Body of pancreas (tissue), 4 donors: ENCODE measurements around the gene GTF2F2. TPM values are rescaled to one million over a fixed set of nuclear protein-coding genes. Genes with fewer than 3 reads are reported as not detected.

Experiments used
- ATAC-seq: fragments of 150-250 bp; one replicate; pipeline ENCODE4 v1.9.1; 2016
- DNase-seq, 4 donors: peaks; one replicate each; pipeline ENCODE4 v3.0.0-alpha.2; 2019
- H3K27ac ChIP-seq, 4 donors: fragments of 200-600 bp; sonication (generic); 1 replicate in 3 of 4; 2 replicates in 1 of 4; pipeline versions ENCODE4 v1.5.1 to v1.6.1; 2016 to 2019; ENCODE audit warnings: mild to moderate bottlenecking in 1 of 4, mixed read lengths in 1 of 4, moderate library complexity in 1 of 4
- H3K27me3 ChIP-seq, 2 donors: fragments of 200-600 bp; sonication (generic); one replicate each; pipeline ENCODE4 v1.6.0; 2016; ENCODE audit warnings: mild to moderate bottlenecking in 1 of 2
- H3K36me3 ChIP-seq, 2 donors: fragments of 200-600 bp; sonication (generic); replicated peaks in 1 of 2; 2 replicates each; pipeline ENCODE4 v1.5.1; 2016; ENCODE audit warnings: low read depth in 2 of 2; ENCODE audit not compliant: insufficient read depth in 1 of 2
- H3K4me1 ChIP-seq: fragments of 200-600 bp; sonication (generic); one replicate; pipeline ENCODE4 v1.6.0; 2016
- H3K4me3 ChIP-seq, 2 donors: fragments of 200-600 bp; sonication (generic); 1 replicate in 1 of 2; 2 replicates in 1 of 2; pipeline ENCODE4 v1.5.1; 2016 to 2019
- H3K9me3 ChIP-seq, 3 donors: fragments of 200-600 bp; sonication (generic); 1 replicate in 2 of 3; 2 replicates in 1 of 3; pipeline ENCODE4 v1.5.1; 2016
- CTCF ChIP-seq, 7 experiments: fragments of 450-650 bp in 4 of 7; fragments of 200-600 bp in 3 of 7; sonication (generic) in 3 of 7; IDR thresholded peaks; one replicate each; pipeline ENCODE4 v1.5.1; 2016 to 2019; ENCODE audit warnings: antibody characterized with exemption in 7 of 7
- POLR2A ChIP-seq, 3 donors: fragments of 450-650 bp; IDR thresholded peaks; one replicate each; pipeline ENCODE4 v1.6.1; 2016; ENCODE audit warnings: antibody characterized with exemption in 3 of 3, mild to moderate bottlenecking in 2 of 3
- WGBS, 2 donors: methylation state at CpG; one replicate each; pipeline ENCODE4 v1.1.5; 2017; 5-methylcytosine and 5-hydroxymethylcytosine counted together
- intact Hi-C: fragments of 100-400 bp; cut with DNase I; formaldehyde crosslinking; loops from one replicate; pipeline ENCODE4 v1.15.1; 2023
- total RNA-seq, 2 donors: library from RNA; depleted of rRNA; stranded (reverse); fragments of >200 nt; gene quantifications; one replicate each; pipeline ENCODE4 v1.1.0, GENCODE V29; 2016

Gene GTF2F2
- total RNA-seq, 2 donors from 2014 or later: 5.9 to 9.6 TPM

GRCh38 chr13:45303026-45303425 lies 182.7 kb downstream of the GTF2F2 start:
- no peak overlapping the region for H3K4me3 ChIP-seq
- intact Hi-C loops: loop anchor here (10.0 kb wide), 1 partner anchor 248 kb away; no protein-coding TSS in a partner anchor
- DNase-seq (no peak), ATAC-seq (no peak)
- no peaks in the 10 kb centered on the region for H3K27me3 ChIP-seq
- no peak overlapping the region for H3K27ac ChIP-seq
- H3K9me3 ChIP-seq: no peaks in the 10 kb centered on the region
- WGBS, 2 donors: 61 to 72% methylated on average over 2 of the region's 2 CpGs
- no peak for TF ChIP-seq POLR2A (IDR thresholded peaks at IDR 0.05)
- TF ChIP-seq CTCF (IDR thresholded peaks at IDR 0.05): no peak
- H3K4me1 ChIP-seq: no peaks in the 10 kb centered on the region
- no peaks in the 10 kb centered on the region for H3K36me3 ChIP-seq

GRCh38 chr13:45303866-45304265 lies 183.6 kb downstream of the GTF2F2 start:
- Histone ChIP-seq H3K4me3 (no peak overlapping the region), H3K9me3 (no peaks in the 10 kb centered on the region), H3K36me3 (no peaks in the 10 kb centered on the region), H3K4me1 (no peaks in the 10 kb centered on the region), H3K27me3 (no peaks in the 10 kb centered on the region), H3K27ac (no peak overlapping the region)
- no peak for TF ChIP-seq POLR2A (IDR thresholded peaks at IDR 0.05)
- TF ChIP-seq CTCF (IDR thresholded peaks at IDR 0.05): no peak
- intact Hi-C loops: loop anchor here (10.0 kb wide), 1 partner anchor 249 kb away; no protein-coding TSS in a partner anchor
- DNase-seq (no peak), ATAC-seq (no peak)
- WGBS, 2 donors: 70 to 76% methylated on average over 5 of the region's 5 CpGs

- Histone ChIP-seq H3K27me3 (no peaks in the 10 kb centered on the region), H3K4me1 (no peaks in the 10 kb centered on the region), H3K36me3 (no peaks in the 10 kb centered on the region), H3K9me3 (no peaks in the 10 kb centered on the region), H3K27ac (no peak overlapping the region), H3K4me3 (no peak overlapping the region)
- ATAC-seq: no peak
- 74 to 81% methylated on average over 5 of the region's 5 CpGs for WGBS, 2 donors
- no peak for DNase-seq
- intact Hi-C loops: loop anchor here (10.0 kb wide), 1 partner anchor 250 kb away; no protein-coding TSS in a partner anchor
- no peak for TF ChIP-seq POLR2A (IDR thresholded peaks at IDR 0.05)
- no peak for TF ChIP-seq CTCF (IDR thresholded peaks at IDR 0.05)
These were observed 184.8 kb downstream of the GTF2F2 start for GRCh38 chr13:45305079-45305478.

GRCh38 chr13:45306966-45307365 lies 186.7 kb downstream of the GTF2F2 start:
- H3K36me3 ChIP-seq: no peaks in the 10 kb centered on the region
- H3K4me1 ChIP-seq: peaks cover 11% of the 10 kb centered on the region
- no peaks in the 10 kb centered on the region for H3K27me3 ChIP-seq
- intact Hi-C loops: loop anchor here (10.0 kb wide), 1 partner anchor 252 kb away; no protein-coding TSS in a partner anchor
- H3K9me3 ChIP-seq: no peaks in the 10 kb centered on the region
- DNase-seq: no peak
- TF ChIP-seq CTCF (IDR thresholded peaks at IDR 0.05) (no peak), POLR2A (IDR thresholded peaks at IDR 0.05) (no peak)
- no peak for ATAC-seq
- H3K27ac ChIP-seq: no peak overlapping the region
- H3K4me3 ChIP-seq: no peak overlapping the region

- intact Hi-C loops: no loop called here
- H3K9me3 ChIP-seq: no peaks in the 10 kb centered on the region
- no peaks in the 10 kb centered on the region for H3K27me3 ChIP-seq
- H3K27ac ChIP-seq: no peak overlapping the region
- no peak for TF ChIP-seq POLR2A (IDR thresholded peaks at IDR 0.05)
- no peak for TF ChIP-seq CTCF (IDR thresholded peaks at IDR 0.05)
- no peaks in the 10 kb centered on the region for H3K36me3 ChIP-seq
- H3K4me1 ChIP-seq: peaks cover 15% of the 10 kb centered on the region
- no peak for DNase-seq
- WGBS, 2 donors: 13 to 14% methylated on average over 15 of the region's 15 CpGs
- H3K4me3 ChIP-seq: no peak overlapping the region
- no peak for ATAC-seq
These were observed 190.2 kb downstream of the GTF2F2 start for GRCh38 chr13:45310341-45311131.
